HepG2 (cell line): ENCODE results near the gene SH3BP2. TPM values are rescaled to one million over a fixed set of nuclear protein-coding genes. Genes with fewer than 3 reads are reported as not detected.

Source experiments
- ATAC-seq: fragments of 200-7000 bp; cut with Tn5 transposase; 3 replicates; pipeline ENCODE4 v1.9.1; 2020; ENCODE audit warnings: mild to moderate bottlenecking, moderate library complexity
- BruUV-seq: library from RNA; stranded (reverse); fragments of 400-500 nt; replicated peaks from 2 replicates; lab custom pipeline; 2021; lab: Mats Ljungman, UMichigan
- CTCF ChIA-PET: fragments of 300-600 bp; formaldehyde crosslinking; extraction: SDS; loops from one replicate; lab custom pipeline; 2021; ENCODE audit warnings: low total read pairs, inconsistent platforms, low intra/inter-chr PET ratio; lab: Yijun Ruan, JAX
- POLR2A ChIA-PET: fragments of 350-600 bp; sonication (Branson Sonifier 250); formaldehyde crosslinking; loops from one replicate; lab custom pipeline; 2020; ENCODE audit warnings: antibody characterized with exemption, inconsistent platforms; lab: Yijun Ruan, JAX
- DNase-seq: peaks from one replicate; pipeline ENCODE4 v3.0.0-alpha.2; 2015; ENCODE audit warnings: low spot score
- FAIRE-seq: peaks from 3 replicates; lab custom pipeline; 2011; peaks lifted over from hg19 to GRCh38; lab: Jason Lieb, UNC
- H2AFZ ChIP-seq: one replicate; pipeline ENCODE4 v1.6.1; 2011; ENCODE audit warnings: low read length, inconsistent platforms
- H3K27ac ChIP-seq: fragments of 300-600 bp; 3 replicates; pipeline ENCODE4 v1.8.0; 2011; ENCODE audit warnings: mixed run types, mild to moderate bottlenecking, mixed read lengths, low read length, inconsistent platforms; ENCODE audit not compliant: insufficient read depth; ENCODE audit errors: extremely low read length
- H3K27me3 ChIP-seq, 2 experiments: fragments of 200-600 bp in 1 of 2; 2 replicates in 1 of 2; 3 replicates in 1 of 2; pipeline versions ENCODE4 v1.6.0 to v1.8.0; 2011; ENCODE audit warnings: low read length in 2 of 2, mild to moderate bottlenecking in 2 of 2, moderate library complexity in 2 of 2, inconsistent platforms in 1 of 2; ENCODE audit not compliant: insufficient read depth in 2 of 2, control insufficient read depth in 1 of 2
- H3K36me3 ChIP-seq, 2 experiments: fragments of 200-600 bp in 1 of 2; replicated peaks in 1 of 2; 2 replicates in 1 of 2; 3 replicates in 1 of 2; pipeline versions ENCODE4 v1.5.1 to v1.8.0; 2011; ENCODE audit warnings: low read length in 2 of 2, inconsistent platforms in 1 of 2; ENCODE audit not compliant: insufficient read depth in 2 of 2, control insufficient read depth in 1 of 2
- H3K4me1 ChIP-seq: 2 replicates; pipeline ENCODE4 v1.5.1; 2012; ENCODE audit warnings: low read length, inconsistent platforms; ENCODE audit not compliant: insufficient read depth
- H3K4me2 ChIP-seq: 2 replicates; pipeline ENCODE4 v1.6.0; 2011; ENCODE audit warnings: low read depth, low read length, inconsistent platforms
- H3K4me3 ChIP-seq, 3 experiments: fragments of 200-600 bp in 1 of 3; sonication (generic), shearing (Covaris generic) in 1 of 3; replicated peaks in 1 of 3; 2 replicates each; pipeline ENCODE4 v1.5.1; 2011 to 2016; ENCODE audit warnings: low read length in 3 of 3, inconsistent platforms in 2 of 3, low read depth in 2 of 3, mild to moderate bottlenecking in 2 of 3, control low read depth in 1 of 3, mixed read lengths in 1 of 3; ENCODE audit not compliant: insufficient read depth in 1 of 3
- H3K79me2 ChIP-seq: one replicate; pipeline ENCODE4 v1.6.1; 2011; ENCODE audit warnings: low read length, inconsistent platforms; ENCODE audit not compliant: insufficient read depth
- H3K9ac ChIP-seq: 2 replicates; pipeline ENCODE4 v1.6.0; 2011; ENCODE audit warnings: mild to moderate bottlenecking, low read depth, low read length, inconsistent platforms; ENCODE audit not compliant: insufficient read depth
- H3K9me3 ChIP-seq: 2 replicates; pipeline ENCODE4 v1.5.1; 2012; ENCODE audit warnings: mild to moderate bottlenecking, low read length
- H4K20me1 ChIP-seq: 2 replicates; pipeline ENCODE4 v1.6.0; 2011; ENCODE audit warnings: inconsistent platforms, mild to moderate bottlenecking, low read length, moderate library complexity; ENCODE audit not compliant: insufficient read depth
- CBX1 ChIP-seq: IDR thresholded peaks from one replicate; pipeline ENCODE4 v1.6.1; 2016; ENCODE audit warnings: antibody characterized with exemption, low read depth
- GATA4 ChIP-seq: sonication (generic); IDR thresholded peaks from 2 replicates; pipeline ENCODE4 v1.6.1; 2016; ENCODE audit warnings: antibody characterized with exemption, low read depth, borderline replicate concordance
- KLF15 ChIP-seq: sonication (generic); formaldehyde crosslinking; IDR thresholded peaks from 2 replicates; pipeline ENCODE4 v1.8.1; 2023; ENCODE audit warnings: borderline replicate concordance, mild to moderate bottlenecking, inconsistent platforms, missing genetic modification reagents, mixed read lengths
- PHF20 ChIP-seq: sonication (generic); formaldehyde crosslinking; IDR thresholded peaks from 2 replicates; pipeline ENCODE4 v1.5.0; 2020; ENCODE audit warnings: mild to moderate bottlenecking, missing genetic modification reagents
- ZFX ChIP-seq: sonication (generic); formaldehyde crosslinking; IDR thresholded peaks from 2 replicates; pipeline ENCODE4 v1.4.0; 2020; ENCODE audit warnings: mild to moderate bottlenecking, low read depth, missing genetic modification reagents, moderate library complexity
- ZNF687 ChIP-seq: sonication (generic); formaldehyde crosslinking; IDR thresholded peaks from 2 replicates; pipeline ENCODE4 v1.5.1; 2020; ENCODE audit warnings: mild to moderate bottlenecking, missing genetic modification reagents, moderate library complexity
- ZNF766 ChIP-seq: sonication (generic); formaldehyde crosslinking; IDR thresholded peaks from 2 replicates; pipeline ENCODE4 v1.5.0; 2020; ENCODE audit warnings: missing genetic modification reagents, borderline replicate concordance
- WGBS: methylation state at CpG from one replicate; pipeline ENCODE4 v1.1.6; 2017; ENCODE audit warnings: low lambda C conversion rate; 5-methylcytosine and 5-hydroxymethylcytosine counted together
- in situ Hi-C: cut with HindIII; loops from 2 replicates; pipeline ENCODE4 v1.10.0; 2017; ENCODE audit warnings: low pct_unique_long_range_greater_than_20kb; ENCODE audit not compliant: extremely low pct_ligation_motif_present
- intact Hi-C: fragments of 100-400 bp; cut with micrococcal nuclease; formaldehyde crosslinking; loops from one replicate; pipeline ENCODE4 v1.10.0; 2022; ENCODE audit not compliant: unreplicated experiment
- polyA plus RNA-seq, 8 experiments: library from polyadenylated mRNA; depleted of rRNA in 3 of 8; stranded (reverse) in 7 of 8; unstranded in 1 of 8; fragments of >200 nt; fragmentation: Illumina TruSeq in 4 of 8; extraction: Trizol in 4 of 8; gene quantifications; 2 replicates each; pipeline versions ENCODE4 v1.2.1 to v1.2.3, GENCODE V29; 2011 to 2016; ENCODE audit warnings: low read depth in 4 of 8, missing spikeins in 1 of 8, mixed read lengths in 1 of 8; ENCODE audit not compliant: insufficient read depth in 1 of 8
- total RNA-seq, 5 experiments: library from RNA; depleted of rRNA; stranded (reverse); fragments of >200 nt; fragmentation: Illumina TruSeq; extraction: Trizol; gene quantifications; 2 replicates each; pipeline ENCODE4 v1.2.3, GENCODE V29; 2016; ENCODE audit warnings: low read depth in 1 of 5

Gene SH3BP2
- total and polyA plus RNA-seq, 2 of the 13 experiments (the other 11 are each of a cell fraction or from before 2014, with no cell fraction given) = 16.9 to 34.5 TPM

DNA sequence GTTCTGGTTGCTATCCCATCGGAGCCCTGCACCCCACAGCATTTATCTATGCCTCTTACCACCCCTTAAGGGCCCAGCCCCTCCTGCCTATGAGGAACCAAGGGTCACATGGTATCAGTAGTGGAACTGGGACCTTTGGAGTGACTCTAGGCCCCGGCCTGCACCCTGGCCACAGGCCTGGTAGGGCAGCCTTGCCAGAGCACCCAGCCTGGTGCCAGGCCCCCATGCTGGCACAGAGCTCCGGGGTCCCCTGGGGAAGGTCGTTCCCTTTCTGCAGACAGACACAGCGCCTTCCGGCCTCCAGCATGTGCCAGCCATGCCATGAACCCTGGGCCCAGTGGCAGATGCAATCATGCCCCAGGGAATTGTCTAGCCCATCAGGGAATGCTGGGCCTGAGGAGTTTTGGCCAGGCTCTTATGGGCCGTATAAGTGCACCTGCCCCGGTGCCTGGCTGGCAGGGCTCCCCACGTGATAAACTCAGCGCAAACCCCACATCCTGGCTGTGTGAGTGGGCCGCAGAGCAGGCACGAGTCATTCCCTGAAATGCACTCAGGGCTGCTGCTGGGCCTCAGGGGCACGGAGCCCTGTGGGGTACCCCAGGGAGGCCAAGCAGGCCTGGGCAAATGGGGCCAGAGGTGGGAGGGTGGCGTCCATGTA lies 30.9 kb downstream of the SH3BP2 start (continued):
- TF ChIP-seq PHF20 (no peak), ZFX (no peak), ZNF766 (no peak), KLF15 (CRISPR knock-in tag) (no peak)

DNA sequence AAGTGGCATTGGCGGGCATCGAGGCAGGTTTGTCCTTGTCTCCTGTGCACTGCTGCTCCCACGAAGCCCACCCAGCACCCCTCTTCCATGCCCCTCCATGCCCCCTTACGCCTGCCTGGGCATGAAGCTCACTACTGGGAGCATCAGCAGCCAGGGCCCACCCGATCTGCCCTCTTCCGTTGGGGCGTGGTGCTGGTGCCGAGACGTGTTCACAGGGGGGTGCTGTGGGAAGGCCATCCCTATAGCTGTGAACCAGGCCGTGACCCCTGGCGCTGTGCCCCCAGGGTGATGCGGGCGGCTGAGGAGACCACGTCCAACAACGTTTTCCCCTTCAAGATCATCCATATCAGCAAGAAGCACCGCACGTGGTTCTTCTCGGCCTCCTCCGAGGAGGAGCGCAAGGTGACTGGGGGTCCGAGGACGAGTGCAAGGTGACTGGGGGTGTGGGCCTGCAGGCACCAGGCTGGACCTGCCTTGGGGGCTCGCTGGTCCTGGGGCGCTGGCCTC lies 31.5 kb downstream of the SH3BP2 start:
- CTCF ChIA-PET = no interaction called here
- in situ Hi-C loops (no loop called here), intact Hi-C loops (no loop called here)
- POLR2A ChIA-PET = no interaction called here
- no peak overlapping the region for H3K4me2 ChIP-seq
- H3K36me3 ChIP-seq = peaks cover 20 to 59% of the 10 kb centered on the region in 2 experiments; a peak in 4 of 5 replicates
- no peak overlapping the region for H3K27ac ChIP-seq
- H2AFZ ChIP-seq = no peak overlapping the region
- WGBS = no CpG with 5 or more reads among the region's 24 CpGs
- no peaks in the 10 kb centered on the region for H3K9me3 ChIP-seq
- DNase-seq = no peak
- ATAC-seq = no peak
- peaks cover 3% of the 10 kb centered on the region; the same call in 1 of the 2 replicates for H4K20me1 ChIP-seq
- BruUV-seq = no TSS peak
- FAIRE-seq = no peak
- H3K4me1 ChIP-seq = no peaks in the 10 kb centered on the region
- H3K9ac ChIP-seq = no peak overlapping the region
- H3K79me2 ChIP-seq = no peaks in the 10 kb centered on the region
- TF ChIP-seq CBX1 (no peak), ZNF687 (CRISPR knock-in tag) (no peak), GATA4 (no peak)
- no peak overlapping the region for H3K4me3 ChIP-seq
- no peaks in the 10 kb centered on the region for H3K27me3 ChIP-seq
